Hindlimb muscle (tissue), 1 donor: ENCODE results near the gene SPSB4. TPM values are rescaled to one million over a fixed set of nuclear protein-coding genes. Genes with fewer than 3 reads are reported as not detected.

Experiments used
- DNase-seq: peaks from one replicate; pipeline ENCODE4 v3.0.0-alpha.2; 2013
- polyA plus RNA-seq: library from polyadenylated mRNA; unstranded; fragments of 120-200 nt; gene quantifications from one replicate; pipeline ENCODE4 v1.2.1, GENCODE V29; 2013; ENCODE audit not compliant: insufficient read length

SPSB4 gene
- polyA plus RNA-seq, 1 donor = 18.7 TPM

GRCh38 chr3:141055136-141055535, 4.0 kb downstream of the SPSB4 start:
- no peak for DNase-seq

- DNase-seq = no peak
Observed at GRCh38 chr3:141055536-141056445, 4.6 kb downstream of the SPSB4 start.

DNA sequence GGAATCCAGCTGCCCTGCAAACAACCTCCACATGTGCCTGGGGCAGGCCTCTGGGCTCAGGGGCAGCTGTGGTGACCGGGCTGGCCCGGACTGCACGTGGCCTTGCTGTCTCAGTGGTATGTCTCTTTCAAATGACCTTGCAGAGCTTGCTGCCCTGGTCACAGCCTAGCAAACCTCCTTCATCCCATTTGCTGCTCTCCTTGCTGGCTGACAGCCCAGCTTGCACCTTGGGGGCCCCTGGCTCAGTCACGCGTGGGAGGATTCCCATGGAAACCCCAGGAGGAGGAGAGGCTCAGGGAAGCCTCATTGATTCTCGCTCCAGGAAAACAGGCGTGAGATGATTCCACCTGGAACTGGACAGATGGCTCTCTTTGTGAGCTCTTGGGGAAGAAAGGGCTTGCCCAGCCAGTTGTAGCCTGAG, 5.6 kb downstream of the SPSB4 start:
- no peak for DNase-seq

DNA sequence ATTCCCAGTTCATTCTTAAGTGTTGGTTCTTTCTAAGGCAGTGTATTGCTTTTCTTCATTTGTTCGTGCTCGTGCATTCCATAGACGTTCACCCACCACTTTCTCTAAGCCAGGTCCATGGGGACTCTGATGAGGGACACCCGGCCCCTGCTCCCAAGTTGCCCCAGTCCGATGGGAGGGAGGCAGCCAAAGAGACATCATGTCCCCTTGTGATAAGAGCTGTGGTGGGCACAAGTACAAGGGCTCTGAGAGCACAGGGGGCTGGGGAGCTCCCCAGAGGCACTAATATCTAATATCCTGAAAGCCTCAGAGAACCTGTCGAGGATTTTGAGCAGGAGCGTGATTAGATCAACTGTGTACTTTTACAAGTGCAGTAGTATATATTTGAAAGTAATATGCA, 6.3 kb downstream of the SPSB4 start:
- DNase-seq = no peak

- no peak for DNase-seq
Observed at GRCh38 chr3:141057946-141058800, 7.0 kb downstream of the SPSB4 start.

DNA sequence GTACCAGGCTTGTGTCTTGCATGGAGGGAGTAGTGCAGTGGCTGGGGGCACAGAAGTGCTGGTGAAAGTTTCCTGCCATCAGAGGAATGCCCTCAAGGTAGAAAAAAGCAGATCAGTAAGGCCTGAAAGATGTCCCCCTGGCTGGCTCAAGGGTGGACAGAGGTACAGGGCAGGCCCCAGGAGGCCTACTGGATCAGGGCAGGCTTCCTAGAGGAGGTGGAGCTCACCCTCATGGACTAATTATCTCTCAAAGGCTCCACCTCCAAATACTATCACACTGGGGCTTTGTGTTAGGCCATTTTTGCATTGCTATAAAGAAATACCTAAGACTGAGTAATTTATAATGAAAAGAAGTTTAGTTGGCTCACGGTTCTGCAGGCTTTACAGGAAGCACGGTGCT, 7.8 kb downstream of the SPSB4 start:
- DNase-seq = no peak

DNA sequence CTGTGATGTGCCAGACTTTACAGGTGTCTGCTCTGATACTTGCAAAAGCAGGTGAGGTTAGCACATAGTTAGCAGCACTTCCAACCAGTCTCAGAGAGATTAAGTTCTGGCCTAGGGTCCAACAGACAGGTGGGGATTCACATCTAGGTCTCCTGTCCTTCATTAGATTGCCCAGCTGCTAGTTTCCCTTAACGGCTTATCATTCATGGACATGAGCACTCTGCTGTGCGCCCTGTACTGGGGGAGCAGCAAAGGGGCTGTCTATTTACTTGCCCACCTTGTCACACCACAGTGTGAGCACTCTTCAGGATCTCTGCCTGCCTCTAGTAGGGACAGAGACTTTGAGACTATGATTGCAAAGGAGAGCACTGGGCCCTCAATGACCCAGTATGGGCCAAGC, 8.7 kb downstream of the SPSB4 start:
- no peak for DNase-seq

GRCh38 chr3:141060327-141060726, 9.2 kb downstream of the SPSB4 start:
- DNase-seq = no peak

- no peak for DNase-seq
Observed at GRCh38 chr3:141063831-141064230, 12.7 kb downstream of the SPSB4 start.

GRCh38 chr3:141064255-141064926, 13.2 kb downstream of the SPSB4 start:
- no peak for DNase-seq

DNA sequence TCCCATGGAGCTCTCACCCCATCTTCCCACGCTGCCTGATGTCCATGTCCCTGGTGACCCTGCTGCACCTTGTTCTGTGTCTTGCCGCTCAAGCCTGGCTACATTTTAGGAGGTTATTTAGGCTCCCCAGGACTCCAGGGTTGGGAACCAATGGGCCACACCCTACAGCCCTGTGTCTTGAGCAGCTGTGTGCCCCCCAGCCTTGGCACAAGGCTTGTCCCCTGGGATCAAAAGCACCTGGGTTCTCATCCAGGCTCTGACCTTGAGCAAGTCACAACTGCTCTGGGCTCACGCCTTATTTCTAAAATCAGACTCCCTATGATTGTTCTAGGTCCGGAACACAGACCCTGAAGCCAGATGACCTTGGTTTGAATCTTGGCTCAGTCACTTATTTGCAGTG, 14.1 kb downstream of the SPSB4 start:
- no peak for DNase-seq

DNA sequence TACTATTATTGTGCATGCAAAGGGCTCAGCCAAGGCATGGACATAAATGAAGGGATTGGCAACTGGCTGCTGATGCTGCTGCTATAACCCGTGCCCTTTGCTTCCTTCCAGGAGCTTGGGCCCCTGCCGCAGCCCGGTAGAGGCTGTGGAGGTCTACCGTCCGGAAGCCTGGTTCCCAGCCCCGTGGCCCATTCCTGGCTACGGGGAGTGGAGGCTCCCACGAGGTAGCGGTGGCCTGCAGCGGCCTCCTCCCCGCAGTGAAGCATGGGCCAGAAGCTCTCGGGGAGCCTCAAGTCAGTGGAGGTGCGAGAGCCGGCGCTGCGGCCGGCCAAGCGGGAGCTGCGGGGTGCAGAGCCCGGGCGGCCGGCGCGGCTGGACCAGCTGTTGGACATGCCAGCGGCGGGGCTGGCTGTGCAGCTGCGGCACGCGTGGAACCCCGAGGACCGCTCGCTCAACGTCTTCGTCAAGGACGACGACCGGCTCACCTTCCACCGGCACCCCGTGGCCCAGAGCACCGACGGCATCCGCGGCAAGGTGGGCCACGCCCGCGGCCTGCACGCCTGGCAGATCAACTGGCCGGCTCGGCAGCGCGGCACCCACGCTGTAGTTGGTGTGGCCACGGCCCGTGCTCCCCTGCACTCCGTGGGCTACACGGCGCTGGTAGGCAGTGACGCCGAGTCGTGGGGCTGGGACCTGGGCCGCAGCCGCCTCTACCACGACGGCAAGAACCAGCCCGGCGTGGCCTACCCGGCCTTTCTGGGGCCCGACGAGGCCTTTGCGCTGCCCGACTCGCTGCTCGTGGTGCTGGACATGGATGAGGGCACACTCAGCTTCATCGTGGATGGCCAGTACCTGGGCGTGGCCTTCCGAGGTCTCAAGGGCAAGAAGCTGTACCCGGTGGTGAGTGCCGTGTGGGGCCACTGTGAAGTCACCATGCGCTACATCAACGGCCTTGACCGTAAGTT, 15.0 kb downstream of the SPSB4 start:
- DNase-seq = no peak

- DNase-seq = no peak
Observed at GRCh38 chr3:141067206-141067974, 16.2 kb downstream of the SPSB4 start.

DNA sequence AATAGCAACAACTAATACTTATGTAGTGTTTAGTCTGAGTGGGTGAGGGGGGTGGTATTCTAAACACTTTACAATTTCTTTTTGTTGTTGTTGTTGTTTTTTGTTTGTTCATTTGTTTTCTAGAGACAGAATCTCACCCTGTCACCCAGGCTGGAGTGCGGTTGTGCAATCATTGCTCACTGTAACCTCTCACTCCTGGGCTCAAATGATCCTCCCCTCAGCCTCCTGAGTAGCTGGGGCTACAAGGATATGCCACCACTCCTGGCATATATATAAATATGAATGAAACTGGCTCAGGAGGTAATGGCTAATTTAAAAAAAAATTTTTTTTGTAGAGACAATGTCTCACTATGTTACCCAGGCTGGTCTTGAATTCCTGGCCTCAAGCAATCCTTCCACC, 19.1 kb downstream of the SPSB4 start:
- no peak for DNase-seq

GRCh38 chr3:141070727-141071357, 19.7 kb downstream of the SPSB4 start:
- no peak for DNase-seq

GRCh38 chr3:141071681-141072260, 20.6 kb downstream of the SPSB4 start:
- DNase-seq = no peak

DNA sequence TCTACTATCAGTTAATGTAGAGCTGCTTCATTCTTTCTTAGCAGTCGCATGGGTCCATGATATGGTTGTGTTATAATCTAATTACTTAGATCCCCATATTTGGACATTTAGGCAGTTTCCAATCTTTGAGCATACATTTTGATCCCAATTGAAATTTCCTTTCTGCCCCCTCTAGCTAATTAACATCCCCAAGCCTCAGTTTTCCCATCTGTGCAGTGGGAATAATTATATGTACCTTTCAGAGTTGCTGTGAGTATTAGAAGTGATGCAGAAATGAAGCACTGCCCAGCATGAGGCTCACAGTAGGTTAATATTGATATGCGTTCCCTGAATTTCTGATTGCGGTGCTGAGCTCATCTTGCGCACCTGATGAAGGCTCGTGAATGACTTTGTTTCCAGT, 21.8 kb downstream of the SPSB4 start:
- no peak for DNase-seq

DNA sequence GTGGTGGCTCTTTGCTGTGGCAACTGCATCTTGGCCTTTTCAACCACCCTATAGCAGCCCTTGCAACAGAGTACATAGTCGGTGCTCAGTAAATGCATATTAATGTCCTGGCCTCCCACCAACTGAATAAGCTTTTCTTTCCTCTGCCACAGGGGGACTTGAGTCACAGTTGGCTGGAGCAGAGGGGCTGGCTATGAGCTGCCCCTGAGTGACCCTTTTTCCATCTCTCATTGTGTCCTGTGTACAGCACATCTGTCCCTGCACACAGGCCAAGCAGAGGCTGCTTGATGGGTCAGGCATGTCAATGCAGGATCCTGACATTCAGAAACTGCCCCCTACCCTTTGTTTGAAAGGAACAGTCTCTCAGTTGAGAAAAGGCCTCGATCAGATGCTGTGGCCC, 22.4 kb downstream of the SPSB4 start:
- no peak for DNase-seq

DNA sequence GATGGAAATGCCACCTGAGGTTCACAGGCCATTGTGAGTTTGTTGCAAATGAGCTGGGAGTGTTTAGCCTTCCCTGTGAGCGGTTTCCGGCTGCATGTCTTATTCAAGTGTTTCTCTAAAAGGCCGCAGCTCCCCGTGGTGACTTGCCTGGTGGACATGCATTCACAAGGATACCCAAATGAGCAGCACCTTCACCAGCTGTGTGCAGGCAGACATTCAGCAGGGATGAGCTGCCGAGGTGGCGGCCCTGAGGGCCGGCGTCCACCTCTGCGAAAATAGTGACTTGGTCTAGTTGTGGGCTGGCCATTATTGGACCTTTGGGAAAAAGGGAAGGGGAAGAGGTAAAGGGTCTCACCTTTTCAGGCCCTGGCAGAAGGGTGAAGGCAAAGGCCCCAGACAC, 23.4 kb downstream of the SPSB4 start:
- DNase-seq = no peak
